ENCODE results near the gene ILKAP. TPM values are rescaled to one million over a fixed set of nuclear protein-coding genes. Genes with fewer than 3 reads are reported as not detected.

Gene ILKAP
- polyA plus RNA-seq, 1 of the 3 experiments (the other 2 are of a cell fraction): 49.2 TPM

DNA sequence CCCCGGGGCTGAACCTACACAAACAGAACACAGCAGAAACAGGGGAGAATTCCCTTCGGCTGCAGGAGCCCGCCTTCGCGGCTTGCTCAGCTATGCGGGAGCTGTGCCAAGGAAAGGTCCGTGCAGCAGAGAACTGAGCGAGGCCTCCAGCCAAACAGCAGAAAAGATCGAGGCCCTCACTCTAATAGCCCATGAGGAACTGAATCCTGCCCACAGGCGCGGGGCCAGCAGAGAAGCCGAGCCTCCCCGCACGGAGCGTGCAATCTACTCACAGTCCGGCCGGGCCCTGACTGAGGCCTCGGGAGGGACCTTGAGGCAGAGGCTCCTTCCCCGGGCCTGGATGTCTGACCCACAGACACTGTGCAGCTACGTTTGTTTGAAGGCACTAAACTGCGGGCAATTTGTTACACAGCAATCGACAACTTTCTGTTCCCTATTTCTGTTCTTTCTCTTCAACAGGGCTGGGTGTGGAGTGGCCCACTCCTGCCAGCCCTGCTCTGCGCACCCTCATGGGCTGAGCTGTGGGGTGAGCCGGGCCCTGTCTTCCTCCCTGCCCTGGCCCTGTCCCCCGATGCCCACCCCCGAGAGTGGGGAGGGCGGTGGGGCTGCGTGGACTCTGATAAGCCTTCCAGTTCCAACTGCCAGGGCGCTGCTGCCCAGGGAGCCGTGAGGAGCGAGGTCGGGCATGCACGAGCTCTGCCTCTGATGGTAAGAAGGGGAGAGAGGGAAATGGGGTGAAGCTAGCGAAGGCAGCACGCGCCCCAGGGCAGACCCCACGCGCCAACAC is 22.6 kb upstream of the ILKAP start:
- Histone ChIP-seq H2AFZ (ENCODE audit: low read depth) (no peak overlapping the region), H3K9me3 (no peaks in the 10 kb centered on the region), H3K4me2 (no peak overlapping the region), H3K4me3 (ENCODE audit: low read depth in 2 of 2, low read length in 1 of 2) (no peak overlapping the region), H3K9me2 (no peaks in the 10 kb centered on the region), H3K4me1 (ENCODE audit: control insufficient read depth in 1 of 2, insufficient read depth in 2 of 2, low read depth in 1 of 2, low read length in 1 of 2) (no peaks in the 10 kb centered on the region), H3K9ac (no peak overlapping the region), H3K36me3 (replicated peaks in 1 of 2; ENCODE audit: control insufficient read depth in 1 of 2, insufficient read depth in 2 of 2, low read length in 1 of 2) (no peaks in the 10 kb centered on the region), H3F3A (replicated peaks; ENCODE audit: insufficient read depth) (no peaks in the 10 kb centered on the region), H3K27ac (ENCODE audit: low read depth in 2 of 2, low read length in 1 of 2) (no peak overlapping the region), H3K79me2 (ENCODE audit: insufficient read depth) (no peaks in the 10 kb centered on the region), H4K20me1 (ENCODE audit: insufficient read depth) (no peaks in the 10 kb centered on the region), H3K27me3 (ENCODE audit: insufficient read depth) (no peaks in the 10 kb centered on the region; the same call in 1 of the 2 replicates)
- WGBS (ENCODE audit: low lambda C conversion rate): 83% methylated on average over 27 of the region's 38 CpGs
- TF ChIP-seq, protein P1, sequence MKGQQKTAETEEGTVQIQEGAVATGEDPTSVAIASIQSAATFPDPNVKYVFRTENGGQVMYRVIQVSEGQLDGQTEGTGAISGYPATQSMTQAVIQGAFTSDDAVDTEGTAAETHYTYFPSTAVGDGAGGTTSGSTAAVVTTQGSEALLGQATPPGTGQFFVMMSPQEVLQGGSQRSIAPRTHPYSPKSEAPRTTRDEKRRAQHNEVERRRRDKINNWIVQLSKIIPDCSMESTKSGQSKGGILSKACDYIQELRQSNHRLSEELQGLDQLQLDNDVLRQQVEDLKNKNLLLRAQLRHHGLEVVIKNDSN (IDR thresholded peaks at IDR 0.05; ENCODE audit: borderline replicate concordance, low read depth): no peak
- TF ChIP-seq, protein P2, sequence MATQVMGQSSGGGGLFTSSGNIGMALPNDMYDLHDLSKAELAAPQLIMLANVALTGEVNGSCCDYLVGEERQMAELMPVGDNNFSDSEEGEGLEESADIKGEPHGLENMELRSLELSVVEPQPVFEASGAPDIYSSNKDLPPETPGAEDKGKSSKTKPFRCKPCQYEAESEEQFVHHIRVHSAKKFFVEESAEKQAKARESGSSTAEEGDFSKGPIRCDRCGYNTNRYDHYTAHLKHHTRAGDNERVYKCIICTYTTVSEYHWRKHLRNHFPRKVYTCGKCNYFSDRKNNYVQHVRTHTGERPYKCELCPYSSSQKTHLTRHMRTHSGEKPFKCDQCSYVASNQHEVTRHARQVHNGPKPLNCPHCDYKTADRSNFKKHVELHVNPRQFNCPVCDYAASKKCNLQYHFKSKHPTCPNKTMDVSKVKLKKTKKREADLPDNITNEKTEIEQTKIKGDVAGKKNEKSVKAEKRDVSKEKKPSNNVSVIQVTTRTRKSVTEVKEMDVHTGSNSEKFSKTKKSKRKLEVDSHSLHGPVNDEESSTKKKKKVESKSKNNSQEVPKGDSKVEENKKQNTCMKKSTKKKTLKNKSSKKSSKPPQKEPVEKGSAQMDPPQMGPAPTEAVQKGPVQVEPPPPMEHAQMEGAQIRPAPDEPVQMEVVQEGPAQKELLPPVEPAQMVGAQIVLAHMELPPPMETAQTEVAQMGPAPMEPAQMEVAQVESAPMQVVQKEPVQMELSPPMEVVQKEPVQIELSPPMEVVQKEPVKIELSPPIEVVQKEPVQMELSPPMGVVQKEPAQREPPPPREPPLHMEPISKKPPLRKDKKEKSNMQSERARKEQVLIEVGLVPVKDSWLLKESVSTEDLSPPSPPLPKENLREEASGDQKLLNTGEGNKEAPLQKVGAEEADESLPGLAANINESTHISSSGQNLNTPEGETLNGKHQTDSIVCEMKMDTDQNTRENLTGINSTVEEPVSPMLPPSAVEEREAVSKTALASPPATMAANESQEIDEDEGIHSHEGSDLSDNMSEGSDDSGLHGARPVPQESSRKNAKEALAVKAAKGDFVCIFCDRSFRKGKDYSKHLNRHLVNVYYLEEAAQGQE (IDR thresholded peaks at IDR 0.05; ENCODE audit: low read depth, low read length): no peak
- TF ChIP-seq NFIC (IDR thresholded peaks at IDR 0.05; ENCODE audit: borderline replicate concordance) (no peak), NRF1 (IDR thresholded peaks at IDR 0.05; ENCODE audit: low read depth, low read length) (no peak), SIN3A (IDR thresholded peaks at IDR 0.05; ENCODE audit: borderline replicate concordance, low read depth, low read length) (no peak), GABPA (IDR thresholded peaks at IDR 0.05; ENCODE audit: low read depth) (no peak)
- TF ChIP-seq, protein P3, sequence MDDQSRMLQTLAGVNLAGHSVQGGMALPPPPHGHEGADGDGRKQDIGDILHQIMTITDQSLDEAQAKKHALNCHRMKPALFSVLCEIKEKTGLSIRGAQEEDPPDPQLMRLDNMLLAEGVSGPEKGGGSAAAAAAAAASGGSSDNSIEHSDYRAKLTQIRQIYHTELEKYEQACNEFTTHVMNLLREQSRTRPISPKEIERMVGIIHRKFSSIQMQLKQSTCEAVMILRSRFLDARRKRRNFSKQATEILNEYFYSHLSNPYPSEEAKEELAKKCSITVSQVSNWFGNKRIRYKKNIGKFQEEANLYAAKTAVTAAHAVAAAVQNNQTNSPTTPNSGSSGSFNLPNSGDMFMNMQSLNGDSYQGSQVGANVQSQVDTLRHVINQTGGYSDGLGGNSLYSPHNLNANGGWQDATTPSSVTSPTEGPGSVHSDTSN (IDR thresholded peaks at IDR 0.05): no peak
- TF ChIP-seq, protein P4, sequence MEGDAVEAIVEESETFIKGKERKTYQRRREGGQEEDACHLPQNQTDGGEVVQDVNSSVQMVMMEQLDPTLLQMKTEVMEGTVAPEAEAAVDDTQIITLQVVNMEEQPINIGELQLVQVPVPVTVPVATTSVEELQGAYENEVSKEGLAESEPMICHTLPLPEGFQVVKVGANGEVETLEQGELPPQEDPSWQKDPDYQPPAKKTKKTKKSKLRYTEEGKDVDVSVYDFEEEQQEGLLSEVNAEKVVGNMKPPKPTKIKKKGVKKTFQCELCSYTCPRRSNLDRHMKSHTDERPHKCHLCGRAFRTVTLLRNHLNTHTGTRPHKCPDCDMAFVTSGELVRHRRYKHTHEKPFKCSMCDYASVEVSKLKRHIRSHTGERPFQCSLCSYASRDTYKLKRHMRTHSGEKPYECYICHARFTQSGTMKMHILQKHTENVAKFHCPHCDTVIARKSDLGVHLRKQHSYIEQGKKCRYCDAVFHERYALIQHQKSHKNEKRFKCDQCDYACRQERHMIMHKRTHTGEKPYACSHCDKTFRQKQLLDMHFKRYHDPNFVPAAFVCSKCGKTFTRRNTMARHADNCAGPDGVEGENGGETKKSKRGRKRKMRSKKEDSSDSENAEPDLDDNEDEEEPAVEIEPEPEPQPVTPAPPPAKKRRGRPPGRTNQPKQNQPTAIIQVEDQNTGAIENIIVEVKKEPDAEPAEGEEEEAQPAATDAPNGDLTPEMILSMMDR (IDR thresholded peaks at IDR 0.05): no peak
- ChIA-PET CTCF (no interaction called here), POLR2A (no interaction called here)
- DNase-seq: no peak

Measured in SK-N-SH (cell line).